Measurements from ENCODE around the gene NEURL2.

GRCh38 chr20:45908084-45908483, 17.1 kb upstream of the NEURL2 start:
- TF ChIP-seq EP300 (IDR thresholded peaks at IDR 0.05; ENCODE audit: borderline replicate concordance in 1 of 2, control insufficient read depth in 1 of 2, low read depth in 2 of 2, low read length in 2 of 2) (no peak), SP1 (IDR thresholded peaks at IDR 0.05; ENCODE audit: low read depth, low read length) (no peak), JUNB (IDR thresholded peaks at IDR 0.05) (no peak), JUND (IDR thresholded peaks at IDR 0.05; ENCODE audit: low read depth, low read length) (no peak), POLR2AphosphoS2 (IDR thresholded peaks at IDR 0.05; ENCODE audit: low read depth, low read length) (no peak)
